Tibial nerve (tissue), 3 donors: ENCODE measurements around the gene PSRC1.

Experiments used
- POLR2A ChIP-seq, 2 donors: fragments of 450-650 bp; IDR thresholded peaks; one replicate each; pipeline ENCODE4 v1.6.1; 2017; ENCODE audit warnings: antibody characterized with exemption in 2 of 2, mild to moderate bottlenecking in 2 of 2, moderate library complexity in 2 of 2
- TF ChIP-seq, protein P1 (sequence below), 5 experiments: fragments of 200-600 bp in 3 of 5; fragments of 450-650 bp in 2 of 5; sonication (generic) in 3 of 5; IDR thresholded peaks; one replicate each; pipeline ENCODE4 v1.5.1; 2016 to 2019; ENCODE audit warnings: antibody characterized with exemption in 5 of 5, mild to moderate bottlenecking in 3 of 5, moderate library complexity in 2 of 5

DNA sequence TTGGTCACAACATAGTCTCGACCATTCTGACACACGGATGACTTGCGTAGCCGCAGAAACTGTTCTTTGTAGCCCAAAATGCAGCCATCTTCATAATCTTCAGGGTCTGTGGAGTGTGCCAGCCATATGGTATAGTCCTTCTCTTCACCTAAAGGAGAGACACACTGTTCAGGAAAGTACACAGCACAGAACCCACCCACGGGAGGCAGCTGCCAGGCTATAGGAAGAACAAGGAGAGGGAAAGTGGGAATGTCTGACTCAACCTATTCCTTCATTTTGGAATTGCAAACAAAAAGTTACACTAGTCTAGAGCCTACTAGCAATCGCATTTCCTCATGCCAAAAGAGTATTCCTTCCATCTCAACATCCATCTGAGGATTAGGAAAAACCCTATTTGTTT lies 40.0 kb upstream of the PSRC1 start:
- TF ChIP-seq, protein P1, sequence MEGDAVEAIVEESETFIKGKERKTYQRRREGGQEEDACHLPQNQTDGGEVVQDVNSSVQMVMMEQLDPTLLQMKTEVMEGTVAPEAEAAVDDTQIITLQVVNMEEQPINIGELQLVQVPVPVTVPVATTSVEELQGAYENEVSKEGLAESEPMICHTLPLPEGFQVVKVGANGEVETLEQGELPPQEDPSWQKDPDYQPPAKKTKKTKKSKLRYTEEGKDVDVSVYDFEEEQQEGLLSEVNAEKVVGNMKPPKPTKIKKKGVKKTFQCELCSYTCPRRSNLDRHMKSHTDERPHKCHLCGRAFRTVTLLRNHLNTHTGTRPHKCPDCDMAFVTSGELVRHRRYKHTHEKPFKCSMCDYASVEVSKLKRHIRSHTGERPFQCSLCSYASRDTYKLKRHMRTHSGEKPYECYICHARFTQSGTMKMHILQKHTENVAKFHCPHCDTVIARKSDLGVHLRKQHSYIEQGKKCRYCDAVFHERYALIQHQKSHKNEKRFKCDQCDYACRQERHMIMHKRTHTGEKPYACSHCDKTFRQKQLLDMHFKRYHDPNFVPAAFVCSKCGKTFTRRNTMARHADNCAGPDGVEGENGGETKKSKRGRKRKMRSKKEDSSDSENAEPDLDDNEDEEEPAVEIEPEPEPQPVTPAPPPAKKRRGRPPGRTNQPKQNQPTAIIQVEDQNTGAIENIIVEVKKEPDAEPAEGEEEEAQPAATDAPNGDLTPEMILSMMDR (IDR thresholded peaks at IDR 0.05) = no peak
- TF ChIP-seq POLR2A (IDR thresholded peaks at IDR 0.05) = no peak
